A549 (cell line): ENCODE data around the gene CREB5.

Experiments
- BCL3 ChIP-seq: fragments of >200 bp; sonication (Bioruptor Twin); formaldehyde crosslinking; IDR thresholded peaks from 3 replicates; pipeline ENCODE4 v1.6.1; 2016
- BHLHE40 ChIP-seq: IDR thresholded peaks from 2 replicates; pipeline ENCODE4 v1.6.1; 2012; ENCODE audit warnings: low read depth, low read length, inconsistent platforms
- EP300 ChIP-seq, 2 experiments: fragments of >200 bp; sonication (Bioruptor Twin); formaldehyde crosslinking; IDR thresholded peaks; 2 replicates in 1 of 2; 3 replicates in 1 of 2; pipeline ENCODE4 v1.6.1; 2016 to 2017
- HOXB5 ChIP-seq: fragments of 250-450 bp; sonication (Bioruptor Pico); IDR thresholded peaks from 2 replicates; pipeline ENCODE4 v1.5.0; 2020; ENCODE audit warnings: mild to moderate bottlenecking, moderate library complexity
- MAFK ChIP-seq: fragments of 450-650 bp; IDR thresholded peaks from 2 replicates; pipeline ENCODE4 v1.6.1; 2014; ENCODE audit not compliant: partially characterized antibody
- MYC ChIP-seq: IDR thresholded peaks from 2 replicates; pipeline ENCODE4 v1.6.1; 2012; ENCODE audit warnings: mild to moderate bottlenecking, inconsistent platforms, low read length, improper control_type of control experiment, borderline replicate concordance
- PBX3 ChIP-seq: IDR thresholded peaks from 2 replicates; pipeline ENCODE4 v1.6.1; 2012
- POLR2A ChIP-seq: IDR thresholded peaks from 2 replicates; pipeline ENCODE4 v1.6.1; 2012; ENCODE audit warnings: mild to moderate bottlenecking, low read length
- RAD21 ChIP-seq, 2 experiments: fragments of >200 bp in 1 of 2; sonication (Bioruptor Twin) in 1 of 2; formaldehyde crosslinking in 1 of 2; IDR thresholded peaks in 1 of 2; conservative IDR thresholded peaks in 1 of 2; 2 replicates in 1 of 2; 3 replicates in 1 of 2; pipeline ENCODE4 v1.6.1; 2012 to 2018; ENCODE audit warnings: inconsistent platforms in 1 of 2
- RFX5 ChIP-seq: fragments of 450-650 bp; IDR thresholded peaks from 2 replicates; pipeline ENCODE4 v1.7.1; 2014; ENCODE audit warnings: antibody characterized with exemption, mild to moderate bottlenecking, moderate library complexity
- SMC3 ChIP-seq: fragments of >200 bp; sonication (Bioruptor Twin); formaldehyde crosslinking; IDR thresholded peaks from 3 replicates; pipeline ENCODE4 v1.6.1; 2018; ENCODE audit warnings: inconsistent platforms
- TP53 ChIP-seq: fragments of 250-450 bp; sonication (Bioruptor Pico); IDR thresholded peaks from 2 replicates; pipeline ENCODE4 v1.5.0; 2021; ENCODE audit warnings: mild to moderate bottlenecking, moderate library complexity
- TF ChIP-seq, protein P1 (sequence below): fragments of >200 bp; sonication (Bioruptor Twin); formaldehyde crosslinking; IDR thresholded peaks from 3 replicates; pipeline ENCODE4 v1.5.1; 2016

DNA sequence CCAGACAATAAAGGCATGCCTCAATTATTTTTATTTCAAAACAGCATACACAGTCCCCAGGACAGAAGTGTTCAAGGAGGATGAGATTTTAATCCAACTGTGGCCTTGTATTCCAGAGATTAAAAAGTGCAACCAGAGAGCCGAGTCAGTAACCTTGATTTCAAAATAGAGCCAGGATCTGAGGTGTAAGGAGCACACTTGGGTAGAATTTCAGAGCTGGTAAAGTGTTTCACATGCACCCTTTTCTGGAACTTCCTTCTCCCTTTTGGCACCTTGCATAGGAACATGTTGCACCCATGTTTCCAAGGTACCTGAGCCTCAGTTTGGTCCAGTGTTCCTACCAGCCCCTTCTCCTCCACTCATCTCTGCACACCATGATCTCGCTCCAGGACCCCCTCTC lies 320.7 kb downstream of the CREB5 start:
- TF ChIP-seq, protein P1, sequence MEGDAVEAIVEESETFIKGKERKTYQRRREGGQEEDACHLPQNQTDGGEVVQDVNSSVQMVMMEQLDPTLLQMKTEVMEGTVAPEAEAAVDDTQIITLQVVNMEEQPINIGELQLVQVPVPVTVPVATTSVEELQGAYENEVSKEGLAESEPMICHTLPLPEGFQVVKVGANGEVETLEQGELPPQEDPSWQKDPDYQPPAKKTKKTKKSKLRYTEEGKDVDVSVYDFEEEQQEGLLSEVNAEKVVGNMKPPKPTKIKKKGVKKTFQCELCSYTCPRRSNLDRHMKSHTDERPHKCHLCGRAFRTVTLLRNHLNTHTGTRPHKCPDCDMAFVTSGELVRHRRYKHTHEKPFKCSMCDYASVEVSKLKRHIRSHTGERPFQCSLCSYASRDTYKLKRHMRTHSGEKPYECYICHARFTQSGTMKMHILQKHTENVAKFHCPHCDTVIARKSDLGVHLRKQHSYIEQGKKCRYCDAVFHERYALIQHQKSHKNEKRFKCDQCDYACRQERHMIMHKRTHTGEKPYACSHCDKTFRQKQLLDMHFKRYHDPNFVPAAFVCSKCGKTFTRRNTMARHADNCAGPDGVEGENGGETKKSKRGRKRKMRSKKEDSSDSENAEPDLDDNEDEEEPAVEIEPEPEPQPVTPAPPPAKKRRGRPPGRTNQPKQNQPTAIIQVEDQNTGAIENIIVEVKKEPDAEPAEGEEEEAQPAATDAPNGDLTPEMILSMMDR = no peak
- TF ChIP-seq EP300 (IDR thresholded peaks at IDR 0.05) (no peak), SMC3 (no peak), PBX3 (no peak), TP53 (CRISPR knock-in tag) (no peak), BCL3 (no peak), RAD21 (conservative IDR thresholded peaks at IDR 0.05 in 1 of 2, IDR thresholded peaks at IDR 0.05 in 1 of 2) (no peak), POLR2A (no peak), HOXB5 (CRISPR knock-in tag) (no peak), RFX5 (no peak), MAFK (no peak), BHLHE40 (no peak), MYC (no peak)
